HCT116 (cell line): ENCODE measurements around the gene ASB17. TPM values are rescaled to one million over a fixed set of nuclear protein-coding genes. Genes with fewer than 3 reads are reported as not detected.

Experiments
- ATAC-seq: fragments of 200-7000 bp; cut with Tn5 transposase; 2 replicates; pipeline ENCODE4 v1.9.1; 2020; ENCODE audit warnings: mild to moderate bottlenecking, moderate library complexity
- BruUV-seq: library from RNA; stranded (reverse); fragments of 400-500 nt; replicated peaks from 2 replicates; lab custom pipeline; 2021; lab: Mats Ljungman, UMichigan
- CTCF ChIA-PET: fragments of 300-600 bp; sonication (Branson Sonifier 250); formaldehyde crosslinking; loops from one replicate; lab custom pipeline; 2021; ENCODE audit warnings: antibody characterized with exemption; lab: Charles Lee
- POLR2A ChIA-PET: fragments of 300-600, 350-600 bp; sonication (Branson Sonifier 250); formaldehyde crosslinking; loops from one replicate; lab custom pipeline; 2021; ENCODE audit warnings: antibody characterized with exemption; lab: Charles Lee
- RAD21 ChIA-PET, 2 experiments: fragments of 300-600 bp; sonication (Branson Sonifier 250); formaldehyde crosslinking; loops; one replicate each; lab custom pipeline; 2023; ENCODE audit warnings: low total read pairs in 2 of 2; ENCODE audit not compliant: uncharacterized antibody in 2 of 2, unreplicated experiment in 2 of 2, low non-redundant PET in 1 of 2; lab: Charles Lee
- DNase-seq: peaks from one replicate; pipeline ENCODE4 v3.0.0-alpha.2; 2010; ENCODE audit warnings: low read depth, low spot score
- H2AFZ ChIP-seq: fragments of 200-600 bp; shearing (Covaris generic), sonication (generic); 2 replicates; pipeline ENCODE4 v1.6.1; 2017; ENCODE audit warnings: low read depth, mixed run types, mixed read lengths, antibody characterized with exemption, low read length; ENCODE audit not compliant: poor library complexity, severe bottlenecking
- H3K27ac ChIP-seq: 2 replicates; pipeline ENCODE4 v1.5.1; 2012; ENCODE audit warnings: low read depth, low read length
- H3K27me3 ChIP-seq: fragments of 200-600 bp; sonication (generic); 2 replicates; pipeline ENCODE4 v1.6.1; 2016; ENCODE audit warnings: mixed run types, low read length, mixed read lengths; ENCODE audit not compliant: insufficient read depth
- H3K36me3 ChIP-seq, 2 experiments: fragments of 200-500 bp in 1 of 2; fragments of 200-600 bp in 1 of 2; sonication (Bioruptor generic) in 1 of 2; sonication (generic) in 1 of 2; 2 replicates each; pipeline versions ENCODE4 v1.5.1 to v1.6.1; 2014 to 2016; ENCODE audit warnings: low read length in 2 of 2, inconsistent platforms in 1 of 2, mixed read lengths in 1 of 2, mixed run types in 1 of 2; ENCODE audit not compliant: insufficient read depth in 2 of 2, control insufficient read depth in 1 of 2
- H3K4me1 ChIP-seq, 2 experiments: fragments of 200-600 bp in 1 of 2; sonication (generic) in 1 of 2; 2 replicates each; pipeline versions ENCODE4 v1.5.1 to v1.6.1; 2012 to 2017; ENCODE audit warnings: low read length in 2 of 2, inconsistent platforms in 1 of 2, mild to moderate bottlenecking in 1 of 2, mixed read lengths in 1 of 2, mixed run types in 1 of 2, moderate library complexity in 1 of 2; ENCODE audit not compliant: insufficient read depth in 2 of 2, control insufficient read depth in 1 of 2
- H3K4me2 ChIP-seq: fragments of 200-600 bp; sonication (generic); 2 replicates; pipeline ENCODE4 v1.6.1; 2017; ENCODE audit warnings: mixed run types, low read length, mixed read lengths
- H3K4me3 ChIP-seq, 2 experiments: fragments of 200-600 bp in 1 of 2; sonication (generic) in 1 of 2; replicated peaks in 1 of 2; 2 replicates each; pipeline ENCODE4 v1.5.1; 2011 to 2016; ENCODE audit warnings: low read length in 2 of 2, control low read depth in 1 of 2, low read depth in 1 of 2, mild to moderate bottlenecking in 1 of 2, mixed read lengths in 1 of 2, mixed run types in 1 of 2
- H3K79me2 ChIP-seq: fragments of 200-600 bp; sonication (generic); 2 replicates; pipeline ENCODE4 v1.6.1; 2017; ENCODE audit warnings: mild to moderate bottlenecking, mixed run types, low read length, moderate library complexity, mixed read lengths; ENCODE audit not compliant: insufficient read depth
- H3K9ac ChIP-seq: fragments of 200-600 bp; sonication (generic); 2 replicates; pipeline ENCODE4 v1.6.1; 2016; ENCODE audit warnings: low read length, mixed read lengths
- H3K9me2 ChIP-seq: fragments of 200-600 bp; sonication (generic), shearing (Covaris generic); 2 replicates; pipeline ENCODE4 v1.6.1; 2017; ENCODE audit warnings: mixed run types, mild to moderate bottlenecking, moderate library complexity; ENCODE audit not compliant: insufficient read depth
- H3K9me3 ChIP-seq, 2 experiments: fragments of 200-500 bp in 1 of 2; fragments of 200-600 bp in 1 of 2; sonication (Bioruptor generic) in 1 of 2; sonication (generic) in 1 of 2; 2 replicates each; pipeline ENCODE4 v1.6.1; 2014 to 2017; ENCODE audit warnings: low read length in 2 of 2, mixed read lengths in 2 of 2, inconsistent platforms in 1 of 2, low read depth in 1 of 2, mild to moderate bottlenecking in 1 of 2, mixed run types in 1 of 2, moderate library complexity in 1 of 2; ENCODE audit not compliant: control insufficient read depth in 1 of 2, insufficient read depth in 1 of 2
- H4K20me1 ChIP-seq: fragments of 200-600 bp; sonication (generic), shearing (Covaris generic); 2 replicates; pipeline ENCODE4 v1.6.1; 2017; ENCODE audit warnings: mixed run types, mild to moderate bottlenecking, moderate library complexity; ENCODE audit not compliant: insufficient read depth
- CBX3 ChIP-seq: IDR thresholded peaks from 2 replicates; pipeline ENCODE4 v1.6.1; 2012; ENCODE audit warnings: low read depth
- CEBPB ChIP-seq: IDR thresholded peaks from 2 replicates; pipeline ENCODE4 v1.6.1; 2012; ENCODE audit warnings: low read depth
- EGR1 ChIP-seq: IDR thresholded peaks from 2 replicates; pipeline ENCODE4 v1.6.1; 2012; ENCODE audit warnings: low read depth
- ELF1 ChIP-seq: IDR thresholded peaks from 2 replicates; pipeline ENCODE4 v1.6.1; 2012; ENCODE audit warnings: low read depth, borderline replicate concordance
- EZH2phosphoT487 ChIP-seq: fragments of 200-600 bp; IDR thresholded peaks from 2 replicates; pipeline ENCODE4 v1.6.1; 2018; ENCODE audit warnings: antibody characterized with exemption, borderline replicate concordance
- FOSL1 ChIP-seq: IDR thresholded peaks from 2 replicates; pipeline ENCODE4 v1.6.1; 2012; ENCODE audit warnings: low read depth
- MAX ChIP-seq: IDR thresholded peaks from 2 replicates; pipeline ENCODE4 v1.6.1; 2012
- POLR2A ChIP-seq: IDR thresholded peaks from 2 replicates; pipeline ENCODE4 v1.7.0; 2011; ENCODE audit warnings: borderline replicate concordance; ENCODE audit not compliant: insufficient read depth, insufficient read length; ENCODE audit errors: extremely low read depth
- POLR2AphosphoS5 ChIP-seq: IDR thresholded peaks from 2 replicates; pipeline ENCODE4 v1.6.1; 2011; ENCODE audit warnings: mild to moderate bottlenecking, low read depth, low read length, moderate library complexity
- RAD21 ChIP-seq: IDR thresholded peaks from 2 replicates; pipeline ENCODE4 v1.6.1; 2012; ENCODE audit warnings: low read depth, mild to moderate bottlenecking
- SIN3A ChIP-seq: IDR thresholded peaks from 2 replicates; pipeline ENCODE4 v1.6.1; 2012; ENCODE audit warnings: low read depth
- SRF ChIP-seq: IDR thresholded peaks from 2 replicates; pipeline ENCODE4 v1.6.1; 2012; ENCODE audit warnings: low read depth
- YY1 ChIP-seq: IDR thresholded peaks from 2 replicates; pipeline ENCODE4 v1.6.1; 2011; ENCODE audit warnings: low read length, low read depth, moderate library complexity, mild to moderate bottlenecking; ENCODE audit not compliant: insufficient replicate concordance; ENCODE audit errors: extremely low read depth
- ZFX ChIP-seq: fragments of 450-650 bp; IDR thresholded peaks from 2 replicates; pipeline ENCODE4 v1.6.1; 2017
- intact Hi-C: fragments of 100-400 bp; cut with micrococcal nuclease; formaldehyde crosslinking; loops from 2 replicates; pipeline ENCODE4 v1.10.0; 2022
- total RNA-seq: library from RNA; stranded (reverse); gene quantifications from one replicate; pipeline ENCODE4 v1.2.1, GENCODE V29; 2021; ENCODE audit not compliant: unreplicated experiment
- TF ChIP-seq, protein P1 (sequence below): IDR thresholded peaks from 2 replicates; pipeline ENCODE4 v1.6.1; 2011; ENCODE audit warnings: mild to moderate bottlenecking, low read length, moderate library complexity; ENCODE audit not compliant: insufficient replicate concordance; ENCODE audit errors: extremely low read depth
- TF ChIP-seq, protein P2 (sequence below): IDR thresholded peaks from 2 replicates; pipeline ENCODE4 v1.6.1; 2012
- TF ChIP-seq, protein P3 (sequence below), 3 experiments: fragments of 200-600 bp in 1 of 3; sonication (generic) in 1 of 3; IDR thresholded peaks in 2 of 3; conservative IDR thresholded peaks in 1 of 3; 2 replicates each; pipeline ENCODE4 v1.5.1; 2012 to 2017; ENCODE audit warnings: low read depth in 2 of 3, low read length in 2 of 3, antibody characterized with exemption in 1 of 3, borderline replicate concordance in 1 of 3, control low read depth in 1 of 3, mild to moderate bottlenecking in 1 of 3, mixed read lengths in 1 of 3, mixed run types in 1 of 3, moderate library complexity in 1 of 3; ENCODE audit not compliant: insufficient read depth in 1 of 3

ASB17 gene
- total RNA-seq, 1 experiment from 2014 or later, result not detected

GRCh38 chr1:75954586-75954985, 22.4 kb upstream of the ASB17 start:
- Histone ChIP-seq H3K79me2 (no peaks in the 10 kb centered on the region), H3K4me2 (no peak overlapping the region; the same call in 1 of the 2 replicates), H3K27ac (no peak overlapping the region), H3K9me2 (no peaks in the 10 kb centered on the region), H3K9ac (no peak overlapping the region), H3K27me3 (no peaks in the 10 kb centered on the region), H3K9me3 (no peaks in the 10 kb centered on the region), H3K4me3 (no peak overlapping the region), H2AFZ (peak overlapping the region; percentile 59), H3K4me1 (peaks cover 0 to 5% of the 10 kb centered on the region in 2 experiments; a peak in 1 of 4 replicates), H4K20me1 (no peaks in the 10 kb centered on the region), H3K36me3 (no peaks in the 10 kb centered on the region)
- no TSS peak for BruUV-seq
- ChIA-PET CTCF (no interaction called here), POLR2A (no interaction called here), RAD21 (no interaction called here)
- TF ChIP-seq YY1 (no peak), POLR2A (no peak), MAX (no peak), FOSL1 (no peak), SRF (no peak)
- TF ChIP-seq, protein P1, sequence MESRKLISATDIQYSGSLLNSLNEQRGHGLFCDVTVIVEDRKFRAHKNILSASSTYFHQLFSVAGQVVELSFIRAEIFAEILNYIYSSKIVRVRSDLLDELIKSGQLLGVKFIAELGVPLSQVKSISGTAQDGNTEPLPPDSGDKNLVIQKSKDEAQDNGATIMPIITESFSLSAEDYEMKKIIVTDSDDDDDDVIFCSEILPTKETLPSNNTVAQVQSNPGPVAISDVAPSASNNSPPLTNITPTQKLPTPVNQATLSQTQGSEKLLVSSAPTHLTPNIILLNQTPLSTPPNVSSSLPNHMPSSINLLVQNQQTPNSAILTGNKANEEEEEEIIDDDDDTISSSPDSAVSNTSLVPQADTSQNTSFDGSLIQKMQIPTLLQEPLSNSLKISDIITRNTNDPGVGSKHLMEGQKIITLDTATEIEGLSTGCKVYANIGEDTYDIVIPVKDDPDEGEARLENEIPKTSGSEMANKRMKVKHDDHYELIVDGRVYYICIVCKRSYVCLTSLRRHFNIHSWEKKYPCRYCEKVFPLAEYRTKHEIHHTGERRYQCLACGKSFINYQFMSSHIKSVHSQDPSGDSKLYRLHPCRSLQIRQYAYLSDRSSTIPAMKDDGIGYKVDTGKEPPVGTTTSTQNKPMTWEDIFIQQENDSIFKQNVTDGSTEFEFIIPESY, result no peak
- intact Hi-C loops, result no loop called here
- DNase-seq, result no peak
- ATAC-seq, result no peak

DNA sequence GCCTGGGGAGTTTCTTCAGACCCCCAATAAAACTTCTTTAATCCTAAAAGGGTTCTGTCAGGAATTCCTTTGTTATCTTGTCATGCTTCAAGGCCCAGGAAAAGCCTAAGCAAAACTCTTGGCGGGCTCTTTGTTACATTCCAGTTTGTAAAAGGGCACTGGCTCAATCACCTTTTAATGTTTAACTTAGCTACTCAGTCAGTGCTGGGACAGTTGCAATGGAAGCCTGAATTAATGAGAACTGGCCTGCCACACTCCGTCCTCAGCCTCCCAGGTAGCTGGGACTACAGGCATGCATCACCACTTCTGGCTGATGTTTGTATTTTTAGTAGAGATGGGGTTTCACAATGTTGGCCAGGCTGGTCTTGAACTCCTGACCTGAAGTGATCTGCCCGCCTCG, 21.3 kb upstream of the ASB17 start:
- Histone ChIP-seq H3K4me2 (no peak overlapping the region), H3K79me2 (no peaks in the 10 kb centered on the region), H3K4me3 (no peak overlapping the region), H3K9ac (no peak overlapping the region), H3K27ac (no peak overlapping the region), H3K36me3 (no peaks in the 10 kb centered on the region), H4K20me1 (no peaks in the 10 kb centered on the region), H3K27me3 (no peaks in the 10 kb centered on the region), H3K9me2 (no peaks in the 10 kb centered on the region), H3K4me1 (peaks cover 0 to 5% of the 10 kb centered on the region in 2 experiments; a peak in 1 of 4 replicates), H2AFZ (no peak overlapping the region), H3K9me3 (no peaks in the 10 kb centered on the region)
- DNase-seq (no peak), ATAC-seq (no peak)
- ChIA-PET CTCF (no interaction called here), RAD21 (no interaction called here), POLR2A (no interaction called here)
- intact Hi-C loops, result no loop called here
- no TSS peak for BruUV-seq
- TF ChIP-seq CEBPB, result no peak
- TF ChIP-seq EGR1, result no peak
- no peak for TF ChIP-seq CBX3
- TF ChIP-seq YY1, result no peak
- no peak for TF ChIP-seq EZH2phosphoT487
- TF ChIP-seq SIN3A, result no peak
- TF ChIP-seq, protein P2, sequence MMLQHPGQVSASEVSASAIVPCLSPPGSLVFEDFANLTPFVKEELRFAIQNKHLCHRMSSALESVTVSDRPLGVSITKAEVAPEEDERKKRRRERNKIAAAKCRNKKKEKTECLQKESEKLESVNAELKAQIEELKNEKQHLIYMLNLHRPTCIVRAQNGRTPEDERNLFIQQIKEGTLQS, result no peak
- no peak for TF ChIP-seq RAD21
- no peak for TF ChIP-seq ZFX
- TF ChIP-seq MAX, result no peak
- no peak for TF ChIP-seq ELF1
- no peak for TF ChIP-seq POLR2AphosphoS5
- TF ChIP-seq, protein P3, sequence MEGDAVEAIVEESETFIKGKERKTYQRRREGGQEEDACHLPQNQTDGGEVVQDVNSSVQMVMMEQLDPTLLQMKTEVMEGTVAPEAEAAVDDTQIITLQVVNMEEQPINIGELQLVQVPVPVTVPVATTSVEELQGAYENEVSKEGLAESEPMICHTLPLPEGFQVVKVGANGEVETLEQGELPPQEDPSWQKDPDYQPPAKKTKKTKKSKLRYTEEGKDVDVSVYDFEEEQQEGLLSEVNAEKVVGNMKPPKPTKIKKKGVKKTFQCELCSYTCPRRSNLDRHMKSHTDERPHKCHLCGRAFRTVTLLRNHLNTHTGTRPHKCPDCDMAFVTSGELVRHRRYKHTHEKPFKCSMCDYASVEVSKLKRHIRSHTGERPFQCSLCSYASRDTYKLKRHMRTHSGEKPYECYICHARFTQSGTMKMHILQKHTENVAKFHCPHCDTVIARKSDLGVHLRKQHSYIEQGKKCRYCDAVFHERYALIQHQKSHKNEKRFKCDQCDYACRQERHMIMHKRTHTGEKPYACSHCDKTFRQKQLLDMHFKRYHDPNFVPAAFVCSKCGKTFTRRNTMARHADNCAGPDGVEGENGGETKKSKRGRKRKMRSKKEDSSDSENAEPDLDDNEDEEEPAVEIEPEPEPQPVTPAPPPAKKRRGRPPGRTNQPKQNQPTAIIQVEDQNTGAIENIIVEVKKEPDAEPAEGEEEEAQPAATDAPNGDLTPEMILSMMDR (IDR thresholded peaks at IDR 0.05 in 2 of 3, conservative IDR thresholded peaks at IDR 0.05 in 1 of 3; ENCODE audit: borderline replicate concordance in 1 of 3, insufficient read depth in 1 of 3, low read depth in 2 of 3, low read length in 2 of 3), result no peak
- no peak for TF ChIP-seq SRF
